Transverse colon (tissue), 4 donors: Measurements from ENCODE around the gene CAMSAP3.

Experiments used
- CTCF ChIP-seq, 5 experiments: fragments of 200-600 bp in 3 of 5; fragments of 450-650 bp in 2 of 5; sonication (generic) in 3 of 5; IDR thresholded peaks; 1 replicate in 2 of 5; 2 replicates in 3 of 5; pipeline ENCODE4 v1.5.1; 2016 to 2017; ENCODE audit warnings: antibody characterized with exemption in 5 of 5, inconsistent platforms in 3 of 5, mild to moderate bottlenecking in 2 of 5, moderate library complexity in 1 of 5
- EP300 ChIP-seq: sonication (generic); formaldehyde crosslinking; IDR thresholded peaks from one replicate; pipeline ENCODE4 v1.6.1; 2017; ENCODE audit warnings: antibody characterized with exemption, low read depth
- POLR2AphosphoS5 ChIP-seq, 3 donors: sonication (generic); formaldehyde crosslinking; IDR thresholded peaks; one replicate each; pipeline ENCODE4 v1.6.1; 2016; ENCODE audit warnings: antibody characterized with exemption in 3 of 3

GRCh38 chr19:7600721-7601120 is 5.1 kb downstream of the CAMSAP3 start:
- no peak for TF ChIP-seq POLR2AphosphoS5 (IDR thresholded peaks at IDR 0.05)
- TF ChIP-seq CTCF (IDR thresholded peaks at IDR 0.05), result no peak
- TF ChIP-seq EP300, result no peak
